ENCODE measurements around the gene LMNB1. TPM values are rescaled to one million over a fixed set of nuclear protein-coding genes. Genes with fewer than 3 reads are reported as not detected.

LMNB1 gene
- polyA plus RNA-seq, 3 donors: 18.0 to 33.0 (median 28.2) TPM

DNA sequence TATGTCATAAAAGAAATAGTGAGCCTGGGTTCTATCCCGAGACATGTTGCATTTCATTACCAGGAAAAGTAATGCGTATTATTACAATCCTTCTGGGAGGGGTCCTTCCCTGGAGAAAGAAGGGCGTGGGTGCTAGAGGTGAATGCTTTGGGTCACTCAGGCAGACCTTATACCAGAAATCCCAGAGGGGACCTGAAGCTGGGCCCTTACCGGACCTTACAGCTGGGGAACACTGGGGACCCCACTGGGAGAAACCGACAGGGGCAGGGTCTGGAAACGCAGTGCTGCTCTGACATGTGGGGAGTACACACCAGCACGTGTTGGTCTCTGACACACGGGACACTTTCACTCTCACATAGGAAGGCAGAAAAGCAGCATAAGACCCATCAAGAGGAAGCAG lies 71.3 kb downstream of the LMNB1 start:
- Histone ChIP-seq H3K4me2 (replicated peaks; ENCODE audit: extremely low read depth, low read length, poor library complexity, severe bottlenecking) (no peak overlapping the region), H3K36me3 (replicated peaks in 1 of 2; ENCODE audit: control insufficient read depth in 1 of 2, insufficient read depth in 2 of 2, low read length in 2 of 2) (peaks cover 0 to under 1% of the 10 kb centered on the region in 2 donors), H3K27me3 (ENCODE audit: control insufficient read depth in 2 of 2, insufficient read depth in 2 of 2, low read length in 2 of 2) (no peaks in the 10 kb centered on the region), H3K79me2 (ENCODE audit: insufficient read depth, low read length) (no peaks in the 10 kb centered on the region), H2AFZ (ENCODE audit: insufficient read depth, low read depth, low read length, poor library complexity, severe bottlenecking) (no peak overlapping the region), H4K20me1 (ENCODE audit: insufficient read depth, low read length) (no peaks in the 10 kb centered on the region), H3K9ac (ENCODE audit: insufficient read depth, low read length, poor library complexity, severe bottlenecking) (no peak overlapping the region), H3K9me3 (replicated peaks in 1 of 2; ENCODE audit: control insufficient read depth in 1 of 2, insufficient read depth in 1 of 2, low read length in 2 of 2) (no peaks in the 10 kb centered on the region), H3K4me1 (ENCODE audit: control insufficient read depth in 1 of 2, insufficient read depth in 2 of 2, low read length in 2 of 2) (peaks cover 6 to 9% of the 10 kb centered on the region in 2 donors), H3K4me3 (replicated peaks in 1 of 3; ENCODE audit: low read depth in 2 of 3, low read length in 3 of 3) (no peak overlapping the region), H3K27ac (ENCODE audit: low read depth in 1 of 2, low read length in 2 of 2) (no peak overlapping the region)
- WGBS (ENCODE audit: insufficient coverage): 94% methylated on average over 3 of the region's 8 CpGs
- intact Hi-C loops (cut with micrococcal nuclease): no loop called here
- H3K27ac Mint-ChIP-seq: peak overlapping the region in 2 of 7 donors; percentile 34 to 55
- H3K4me1 Mint-ChIP-seq: peaks cover 36% of the 10 kb centered on the region
- H3K36me3 Mint-ChIP-seq: peaks cover 6 to 32% of the 10 kb centered on the region in 2 donors
- TF ChIP-seq CTCF (IDR thresholded peaks at IDR 0.05): no peak
- H3K9me3 Mint-ChIP-seq: peaks cover 0 to 2% (median 0%) of the 10 kb centered on the region in 7 donors
- no peak overlapping the region for H3K4me3 Mint-ChIP-seq
- DNase-seq: no peak
- H3K27me3 Mint-ChIP-seq (ENCODE audit: low read depth in 3 of 3): peaks cover 0 to 3% (median 0%) of the 10 kb centered on the region in 3 donors

DNA sequence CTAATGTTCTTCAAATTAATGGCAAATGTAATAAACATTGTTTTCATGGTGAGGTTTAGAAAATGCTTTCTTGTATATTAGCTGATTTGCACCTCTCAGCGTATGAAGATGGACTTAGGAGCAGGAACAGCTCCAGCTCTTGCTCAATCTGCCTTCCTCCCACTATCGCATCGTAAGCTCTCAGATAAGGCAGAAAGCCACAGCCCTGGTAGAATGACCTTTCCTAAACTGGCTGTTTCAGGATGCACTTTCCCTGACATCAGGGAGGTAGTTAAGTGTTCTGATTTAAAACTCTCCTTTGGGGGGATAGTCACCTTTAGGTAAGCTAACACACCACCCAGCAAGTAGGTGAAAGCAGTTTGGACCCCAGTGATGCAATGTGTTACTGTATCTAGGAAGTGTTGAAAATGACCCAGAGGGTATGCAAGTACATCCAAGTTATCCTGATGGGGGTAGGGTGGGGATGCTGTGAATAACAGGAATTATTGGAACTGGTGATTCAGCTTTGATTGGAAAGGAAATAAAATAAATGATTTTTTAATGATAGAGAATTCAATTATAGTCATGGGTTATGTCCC lies 72.3 kb downstream of the LMNB1 start:
- H3K4me3 ChIP-seq (replicated peaks in 1 of 3; ENCODE audit: low read depth in 2 of 3, low read length in 3 of 3): no peak overlapping the region
- no peak overlapping the region for H3K27ac ChIP-seq (ENCODE audit: low read depth in 1 of 2, low read length in 2 of 2)
- DNase-seq: no peak
- no peak overlapping the region for H3K4me2 ChIP-seq (replicated peaks; ENCODE audit: extremely low read depth, low read length, poor library complexity, severe bottlenecking)
- no peak for TF ChIP-seq CTCF (IDR thresholded peaks at IDR 0.05)
- peaks cover 12 to 41% of the 10 kb centered on the region in 2 donors for H3K36me3 Mint-ChIP-seq
- no peak overlapping the region for H3K27ac Mint-ChIP-seq
- H3K9me3 ChIP-seq (replicated peaks in 1 of 2; ENCODE audit: control insufficient read depth in 1 of 2, insufficient read depth in 1 of 2, low read length in 2 of 2): peaks cover 0 to 6% of the 10 kb centered on the region in 2 donors
- H3K4me1 Mint-ChIP-seq: peaks cover 32% of the 10 kb centered on the region
- intact Hi-C loops (cut with micrococcal nuclease): no loop called here
- H3K27me3 ChIP-seq (ENCODE audit: control insufficient read depth in 2 of 2, insufficient read depth in 2 of 2, low read length in 2 of 2): no peaks in the 10 kb centered on the region
- H3K36me3 ChIP-seq (replicated peaks in 1 of 2; ENCODE audit: control insufficient read depth in 1 of 2, insufficient read depth in 2 of 2, low read length in 2 of 2): peaks cover 0 to 6% of the 10 kb centered on the region in 2 donors
- no CpG with 5 or more reads among the region's 3 CpGs for WGBS (ENCODE audit: insufficient coverage)
- H3K4me3 Mint-ChIP-seq: no peak overlapping the region
- peaks cover 6 to 9% of the 10 kb centered on the region in 2 donors for H3K4me1 ChIP-seq (ENCODE audit: control insufficient read depth in 1 of 2, insufficient read depth in 2 of 2, low read length in 2 of 2)
- peaks cover 4 to 10% (median 6%) of the 10 kb centered on the region in 7 donors for H3K9me3 Mint-ChIP-seq
- no peak overlapping the region for H3K9ac ChIP-seq (ENCODE audit: insufficient read depth, low read length, poor library complexity, severe bottlenecking)
- H4K20me1 ChIP-seq (ENCODE audit: insufficient read depth, low read length): no peaks in the 10 kb centered on the region
- no peaks in the 10 kb centered on the region for H3K79me2 ChIP-seq (ENCODE audit: insufficient read depth, low read length)
- H2AFZ ChIP-seq (ENCODE audit: insufficient read depth, low read depth, low read length, poor library complexity, severe bottlenecking): no peak overlapping the region
- H3K27me3 Mint-ChIP-seq (ENCODE audit: low read depth in 3 of 3): peaks cover 0 to 7% (median 1%) of the 10 kb centered on the region in 3 donors

All from CD14-positive monocyte (primary cell).